HG03354 (cell line): Measurements from ENCODE around the gene OAS3.
A peak's percentile ranks its signal among the peaks of the same experiment; 100 is the strongest.
"Not testable (repeated sequence)": the region's sequence is repeated elsewhere in the genome, so short reads cannot be mapped to it uniquely, and the experiment has no call there.

ENCODE experiments used
- ATAC-seq: cut with Tn5 transposase; IDR thresholded peaks from one replicate; pipeline ENCODE4 v1.9.1; 2021; ENCODE audit warnings: mild to moderate bottlenecking; ENCODE audit not compliant: unreplicated experiment, poor library complexity, severe bottlenecking

The OAS3 gene

DNA sequence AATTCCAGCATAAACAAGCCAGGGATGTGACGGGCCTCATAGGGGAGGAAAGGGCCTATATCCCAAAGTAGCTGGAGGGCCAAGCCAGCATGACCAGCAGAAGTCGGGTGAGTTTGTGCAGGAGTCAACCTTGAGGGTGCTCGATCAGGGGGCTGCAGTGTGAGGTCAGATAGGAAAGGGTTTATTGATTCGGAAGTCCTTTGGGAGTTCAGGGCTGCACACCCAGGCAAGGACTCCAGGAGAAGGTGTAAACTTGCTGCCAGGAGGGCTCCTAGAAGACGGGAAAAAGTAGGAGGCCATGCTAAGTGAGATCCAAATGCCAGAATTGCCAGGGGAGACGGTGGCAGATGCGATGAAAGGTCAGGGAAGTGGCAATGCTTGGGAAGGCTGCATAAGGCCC lies 36.6 kb downstream of the OAS3 start:
- ATAC-seq, result no peak

DNA sequence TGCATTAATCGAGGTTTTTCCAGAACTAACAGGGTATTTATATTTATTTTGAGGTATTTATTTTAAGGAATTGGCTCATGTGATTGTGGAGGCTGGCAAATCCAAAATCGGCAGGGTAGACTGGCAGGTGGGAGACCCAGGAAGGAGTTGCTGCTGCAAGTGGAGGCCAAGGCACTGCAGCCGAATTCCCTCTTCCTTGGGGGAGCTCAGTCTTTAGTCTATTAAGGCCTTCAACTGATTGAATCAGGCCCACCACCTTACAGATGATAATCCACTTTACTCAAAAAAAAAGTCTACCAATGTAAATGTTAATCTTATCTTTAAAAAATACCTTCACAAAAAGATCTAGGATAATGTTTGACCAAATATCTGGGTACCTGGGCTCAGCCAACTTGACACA lies 38.9 kb downstream of the OAS3 start:
- ATAC-seq, result no peak

DNA sequence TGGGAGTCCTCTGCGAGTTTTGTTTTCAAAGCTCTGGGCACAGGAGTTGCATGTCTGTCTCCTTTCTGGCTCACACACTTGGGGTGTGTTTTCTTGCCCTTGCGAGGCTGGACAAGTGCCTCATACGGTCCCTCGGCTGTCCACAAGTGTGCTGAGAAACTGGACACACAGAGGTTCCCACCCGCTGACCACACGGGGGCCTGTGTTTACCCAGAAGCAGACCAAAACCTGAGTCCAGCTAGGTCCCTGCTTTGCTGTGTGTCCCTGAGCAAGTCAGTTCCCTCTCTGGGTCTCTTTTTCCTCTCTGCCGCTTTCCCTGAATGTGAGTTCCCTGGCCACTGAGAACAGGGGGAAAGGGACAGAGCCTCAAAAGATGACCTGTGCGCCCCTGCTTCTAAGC lies 39.4 kb downstream of the OAS3 start:
- no peak for ATAC-seq

DNA sequence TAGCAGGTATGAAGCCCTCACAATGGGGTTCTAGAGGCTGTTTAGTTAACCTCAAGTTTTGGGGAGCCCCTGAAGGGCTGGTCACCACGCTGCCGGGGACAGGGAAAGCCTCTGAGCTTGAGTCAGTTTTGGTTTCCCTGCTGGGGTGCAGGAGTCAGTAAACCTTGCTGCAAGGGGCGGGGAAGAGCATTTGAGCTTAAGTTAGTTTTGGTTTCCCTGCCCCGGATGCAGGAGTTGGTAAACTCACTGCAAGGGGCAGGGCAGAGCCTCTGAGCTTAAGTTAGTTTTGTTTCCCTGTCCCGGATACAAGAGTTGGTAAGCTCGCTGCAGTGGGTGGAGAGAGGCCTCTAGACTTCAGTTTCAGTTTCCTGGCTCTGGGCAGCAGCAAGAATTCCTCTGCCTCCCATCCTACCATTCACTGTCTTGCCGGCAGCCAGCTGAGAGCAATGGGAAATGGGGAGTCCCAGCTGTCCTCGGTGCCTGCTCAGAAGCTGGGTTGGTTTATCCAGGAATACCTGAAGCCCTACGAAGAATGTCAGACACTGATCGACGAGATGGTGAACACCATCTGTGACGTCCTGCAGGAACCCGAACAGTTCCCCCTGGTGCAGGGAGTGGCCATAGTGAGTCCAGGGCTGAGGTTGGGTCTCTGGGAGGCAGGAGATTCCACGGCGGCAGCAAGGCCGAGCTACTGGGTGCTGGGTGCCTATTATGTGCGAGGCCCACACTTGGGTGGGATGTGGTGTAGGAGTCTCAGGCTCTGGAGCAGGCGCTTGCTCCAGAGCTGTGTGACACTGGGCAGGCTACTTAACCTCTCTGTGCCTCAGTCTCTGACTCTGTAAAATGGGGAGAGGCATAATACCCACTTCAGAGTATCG lies 40.1 kb downstream of the OAS3 start, which contains the start of gene OAS2:
OAS2 (plus strand) TSS at position 357 of the 878 bp plus-strand sequence; CDS start at position 447, 90 bp downstream.
- peak; percentile 91 for ATAC-seq

DNA sequence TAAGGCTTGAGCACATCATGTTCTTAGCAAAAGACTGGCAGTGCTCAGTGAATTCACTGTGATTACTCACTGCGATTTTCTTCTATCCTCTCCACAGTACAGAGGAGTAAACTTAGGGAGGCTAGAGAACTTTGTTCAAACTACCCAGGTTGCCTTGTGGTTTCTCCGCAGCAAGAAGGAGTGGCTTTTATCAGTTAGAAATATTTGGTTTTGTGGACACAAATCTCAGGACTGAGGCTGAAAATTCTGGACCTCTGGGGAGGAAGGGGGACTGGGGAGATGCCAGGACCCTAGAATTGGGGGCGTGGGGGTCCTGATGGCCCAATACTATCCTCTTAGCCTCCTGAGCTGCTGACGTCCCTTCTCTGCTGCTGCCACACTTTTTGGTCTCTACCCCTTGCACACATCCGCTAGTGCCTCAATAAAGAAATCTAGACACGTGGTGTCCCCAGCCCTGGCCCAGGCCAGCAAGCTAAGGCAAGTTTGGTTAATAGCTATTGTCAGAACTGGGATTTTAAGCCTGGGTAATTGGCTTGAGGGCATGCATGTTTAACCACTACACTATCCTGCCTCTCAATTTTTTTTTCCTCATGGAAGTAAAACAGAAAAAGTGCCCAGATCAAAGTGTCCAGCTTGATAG lies 40.9 kb downstream of the OAS3 start:
- no peak for ATAC-seq

DNA sequence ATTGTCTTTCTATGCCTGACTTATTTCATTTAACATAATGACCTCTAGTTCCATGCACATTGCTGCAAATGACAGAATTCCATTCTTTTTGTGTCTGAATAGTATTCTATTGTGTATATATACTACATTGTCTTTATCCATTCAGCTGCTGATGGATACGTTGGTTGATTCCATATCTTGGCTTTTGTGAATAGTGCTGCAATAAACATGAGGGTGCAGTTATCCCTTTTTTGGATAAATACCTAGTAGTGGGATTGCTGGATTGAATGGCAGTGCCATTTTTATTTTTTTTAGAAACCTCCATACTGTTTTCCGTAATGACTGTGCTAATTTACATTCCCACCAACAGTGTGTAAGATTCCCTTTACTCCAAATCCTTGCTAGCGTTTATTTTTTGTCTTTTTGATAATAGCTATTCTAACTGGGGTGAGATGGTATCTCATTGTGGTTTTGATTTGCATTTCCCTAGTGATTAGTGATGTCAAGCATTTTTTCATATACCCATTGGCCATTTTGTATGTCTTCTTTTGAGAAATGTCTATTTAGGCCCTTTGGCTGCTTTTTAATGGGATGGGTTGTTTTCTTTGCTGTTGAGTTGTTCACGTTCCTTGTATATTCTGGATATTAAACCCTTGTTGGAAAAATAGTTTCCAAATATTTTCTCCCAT lies 42.4 kb downstream of the OAS3 start:
- no peak for ATAC-seq

DNA sequence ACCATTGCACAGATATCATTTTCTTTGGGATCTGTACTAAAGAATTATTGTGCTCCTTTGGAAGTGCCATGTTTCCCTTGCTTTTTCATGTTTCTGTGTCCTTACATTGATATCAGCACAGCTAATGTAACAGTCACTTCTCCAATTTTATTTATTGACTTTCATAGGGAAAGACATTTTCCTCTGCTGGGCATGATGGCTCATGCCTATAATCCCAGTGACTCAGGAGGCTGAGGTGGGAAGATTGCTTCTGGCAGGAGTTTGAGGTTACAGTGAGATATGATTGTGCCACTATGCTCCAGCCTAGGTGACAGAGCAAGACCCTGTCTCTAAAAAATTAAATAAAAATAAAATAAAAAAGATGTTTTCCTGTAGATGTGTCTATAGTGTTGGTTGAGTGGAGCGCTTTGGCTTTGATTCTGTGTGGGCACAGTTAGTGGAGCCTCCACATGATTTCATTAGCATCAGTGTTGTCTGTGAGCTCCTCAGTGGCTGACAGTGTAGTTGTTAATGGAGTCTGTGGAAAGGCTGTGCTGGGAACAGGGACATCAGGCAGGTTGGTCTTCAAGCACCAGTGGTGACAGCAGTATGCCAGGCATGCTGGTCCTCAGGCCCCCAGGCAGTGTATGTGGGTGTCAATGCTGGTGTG lies 47.5 kb downstream of the OAS3 start:
- no peak for ATAC-seq

DNA sequence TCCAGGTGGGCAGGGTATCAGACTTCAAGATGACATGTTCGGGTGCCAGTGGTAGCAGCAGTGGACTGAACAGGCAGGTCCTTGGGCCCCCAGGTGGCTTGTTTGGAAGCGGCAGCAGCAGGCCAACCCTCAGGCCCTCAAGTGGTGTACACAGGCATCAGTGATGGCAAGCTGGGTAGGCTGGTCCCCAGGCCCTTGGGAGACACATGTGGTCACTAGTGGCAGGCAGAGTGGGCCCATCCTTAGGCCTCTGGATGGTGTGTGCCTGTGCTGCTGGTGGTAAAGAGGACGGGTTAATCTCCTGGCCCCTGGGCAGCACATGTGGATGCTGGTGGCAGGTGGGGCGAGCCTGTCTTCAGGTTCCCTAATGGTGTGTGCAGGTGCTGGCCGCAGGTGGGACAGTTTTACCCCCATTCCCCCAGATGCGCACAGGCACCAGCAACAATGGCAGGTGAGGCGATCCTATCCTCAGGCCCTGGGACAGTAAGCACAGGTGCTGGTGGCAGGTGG lies 48.1 kb downstream of the OAS3 start:
- no peak for ATAC-seq

DNA sequence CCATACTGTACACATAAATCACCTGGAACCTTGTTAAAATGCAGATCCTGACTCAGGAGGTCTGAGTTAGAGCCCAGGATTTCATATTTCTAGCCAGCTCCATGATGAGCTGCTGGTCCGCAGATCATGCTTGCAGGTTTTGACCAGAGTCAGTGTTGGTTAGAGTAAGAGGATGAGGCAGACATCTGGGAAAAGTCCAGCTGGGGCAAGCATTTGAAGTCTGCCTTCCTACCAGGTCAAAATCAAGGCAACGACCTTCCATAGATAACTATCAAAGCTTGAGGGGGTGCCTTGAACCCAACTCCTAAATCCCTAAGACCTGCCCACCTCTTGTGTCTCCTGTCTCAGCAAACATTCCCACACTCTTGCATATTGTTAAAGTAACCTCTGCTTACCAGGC lies 49.3 kb downstream of the OAS3 start:
- ATAC-seq, result no peak

DNA sequence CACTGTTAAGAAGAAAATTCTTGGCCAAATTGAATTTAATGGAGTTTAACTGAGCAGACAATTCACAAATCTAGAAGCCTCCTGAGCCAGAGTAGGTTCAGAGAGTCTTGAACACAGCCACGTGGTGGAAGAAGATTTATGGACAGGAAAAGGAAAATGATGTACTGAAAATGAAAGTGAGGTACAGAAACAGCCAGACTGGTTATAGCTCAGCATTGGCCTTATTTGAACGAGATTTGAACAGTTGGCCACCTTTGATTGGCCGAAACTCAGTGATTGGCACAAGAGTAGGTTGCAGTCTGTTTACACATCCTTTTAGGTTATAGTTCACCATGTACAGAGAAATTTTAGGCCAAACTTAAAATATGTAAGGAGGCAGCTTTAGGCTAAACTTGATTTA lies 50.0 kb downstream of the OAS3 start:
- ATAC-seq, result peak; percentile 57

DNA sequence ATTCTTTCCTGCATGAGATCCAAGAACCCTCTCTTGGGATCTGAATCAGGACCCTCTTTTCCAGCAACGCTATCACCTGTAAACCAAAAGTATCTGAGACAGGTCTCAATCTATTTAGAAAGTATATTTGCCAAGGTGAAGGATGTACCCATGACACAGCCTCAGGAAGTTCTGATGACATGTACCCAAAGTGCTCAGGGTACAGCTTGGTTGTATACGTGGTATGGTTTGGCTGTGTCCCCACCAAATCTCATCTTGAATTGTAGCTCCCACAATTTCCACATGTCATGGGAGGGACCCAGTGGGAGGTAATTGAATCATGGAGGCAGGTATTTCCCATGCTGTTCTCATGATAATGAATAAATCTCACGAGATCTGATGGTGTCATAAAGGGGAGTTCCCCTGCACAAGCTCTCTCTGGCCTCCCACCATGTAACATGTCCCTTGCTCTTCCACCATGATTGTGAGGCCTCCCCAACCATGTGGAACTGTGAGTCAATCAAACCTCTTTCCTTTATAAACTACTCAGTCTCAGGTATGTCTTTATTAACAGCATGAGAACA lies 50.6 kb downstream of the OAS3 start:
- ATAC-seq, result not testable (repeated sequence)

DNA sequence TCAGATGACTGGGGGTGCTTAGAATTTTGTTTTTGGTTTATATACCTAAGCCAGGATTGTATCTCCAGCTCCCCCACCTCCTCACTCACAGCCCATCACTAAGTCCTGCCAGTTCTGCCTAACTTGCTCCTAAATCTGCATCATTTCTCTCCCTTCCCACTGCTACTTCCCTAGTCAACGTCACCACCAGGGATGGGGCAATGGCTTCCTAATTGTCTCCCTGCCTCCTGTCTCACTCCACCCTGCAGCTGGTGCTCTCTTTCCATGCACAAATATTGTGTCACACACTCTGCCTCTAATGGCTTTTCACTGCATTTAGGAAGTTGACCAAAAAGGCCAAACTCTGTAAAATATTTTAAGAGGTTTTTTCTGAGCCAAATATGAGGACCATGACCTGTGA lies 51.5 kb downstream of the OAS3 start:
- no peak for ATAC-seq

DNA sequence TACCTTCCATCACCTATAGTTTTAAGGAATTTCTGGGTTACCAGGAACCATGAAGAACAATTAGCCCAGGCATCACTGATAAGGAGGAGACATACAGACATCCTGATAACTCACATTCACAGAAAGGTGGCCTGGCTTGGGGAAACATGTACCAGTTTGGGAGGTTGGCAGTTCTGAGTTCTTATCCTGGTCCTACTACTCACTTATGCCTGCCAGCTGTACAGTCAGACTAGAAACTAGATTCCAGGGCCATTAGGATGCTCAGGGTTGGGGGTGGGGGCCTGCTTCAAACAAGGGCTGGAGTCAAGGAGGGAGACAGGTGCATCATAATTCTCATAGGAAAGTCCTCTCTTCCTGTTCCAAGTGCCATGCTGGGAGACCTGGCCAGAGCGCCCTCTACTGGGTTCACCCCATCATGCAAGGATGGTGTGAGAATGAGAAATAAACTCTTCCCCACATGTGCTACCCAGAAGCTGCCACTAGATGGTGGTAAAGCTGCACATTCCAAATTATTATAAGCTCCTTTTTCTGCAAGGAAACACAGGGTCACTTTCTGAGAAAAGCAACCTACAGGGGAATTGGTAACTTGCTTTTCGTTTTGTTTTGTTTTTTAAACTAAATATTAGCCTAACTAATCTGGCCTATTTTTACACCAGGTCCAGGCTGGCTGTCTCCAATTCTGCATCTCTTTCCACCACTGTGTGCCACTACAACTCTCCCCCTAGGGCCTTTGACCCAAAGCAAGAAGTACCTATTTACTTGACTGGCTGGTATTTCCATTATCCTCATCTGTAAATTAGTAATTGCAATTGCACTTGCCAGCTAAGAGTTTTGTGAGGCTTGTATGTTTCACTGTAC lies 54.5 kb downstream of the OAS3 start:
- ATAC-seq, result no peak

DNA sequence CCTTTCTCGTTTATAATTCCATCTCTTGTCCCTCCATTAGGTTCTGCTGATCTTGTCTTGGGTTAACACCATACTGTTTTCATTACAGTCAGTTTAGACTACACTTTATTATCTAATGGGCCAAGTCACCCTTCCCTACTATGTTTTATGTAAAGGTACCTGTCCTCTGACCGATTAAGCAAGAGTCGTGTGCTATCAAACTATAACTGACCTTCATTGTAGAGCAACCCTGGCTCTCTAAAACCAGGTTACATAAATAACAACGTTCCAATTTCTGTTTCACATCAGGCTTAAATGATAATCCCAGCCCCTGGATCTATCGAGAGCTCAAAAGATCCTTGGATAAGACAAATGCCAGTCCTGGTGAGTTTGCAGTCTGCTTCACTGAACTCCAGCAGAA lies 56.7 kb downstream of the OAS3 start:
- no peak for ATAC-seq

DNA sequence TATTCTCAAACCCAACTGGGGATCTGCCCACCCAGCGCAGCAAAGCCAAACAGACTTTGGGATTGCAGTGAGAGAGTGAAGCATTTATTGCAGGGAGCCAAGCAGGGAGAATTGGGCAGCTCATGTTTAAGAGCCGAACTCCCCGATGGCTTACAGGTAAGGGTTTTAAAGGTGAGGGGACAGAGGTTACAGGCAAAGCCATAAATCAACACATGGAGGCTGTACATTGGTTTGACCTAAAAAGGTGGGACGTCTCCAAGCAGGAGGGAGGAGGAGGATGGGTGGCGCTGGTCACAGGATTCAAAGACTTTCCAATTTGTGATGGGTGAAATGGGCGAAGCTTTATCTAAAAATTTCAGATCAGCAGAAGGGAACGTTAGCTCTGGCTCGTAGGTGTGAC lies 58.2 kb downstream of the OAS3 start:
- no peak for ATAC-seq

DNA sequence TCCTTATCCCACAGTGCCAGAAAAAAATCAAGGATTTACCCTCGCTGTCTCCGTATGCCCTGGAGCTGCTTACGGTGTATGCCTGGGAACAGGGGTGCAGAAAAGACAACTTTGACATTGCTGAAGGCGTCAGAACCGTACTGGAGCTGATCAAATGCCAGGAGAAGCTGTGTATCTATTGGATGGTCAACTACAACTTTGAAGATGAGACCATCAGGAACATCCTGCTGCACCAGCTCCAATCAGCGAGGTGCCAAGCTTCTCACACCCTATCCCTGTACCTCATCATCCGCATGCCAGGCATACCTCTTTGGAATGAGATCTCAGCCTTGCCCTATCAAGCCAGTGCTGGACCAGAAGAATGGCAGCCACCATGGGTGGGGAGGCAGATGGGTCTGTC lies 59.2 kb downstream of the OAS3 start:
- ATAC-seq, result no peak

DNA sequence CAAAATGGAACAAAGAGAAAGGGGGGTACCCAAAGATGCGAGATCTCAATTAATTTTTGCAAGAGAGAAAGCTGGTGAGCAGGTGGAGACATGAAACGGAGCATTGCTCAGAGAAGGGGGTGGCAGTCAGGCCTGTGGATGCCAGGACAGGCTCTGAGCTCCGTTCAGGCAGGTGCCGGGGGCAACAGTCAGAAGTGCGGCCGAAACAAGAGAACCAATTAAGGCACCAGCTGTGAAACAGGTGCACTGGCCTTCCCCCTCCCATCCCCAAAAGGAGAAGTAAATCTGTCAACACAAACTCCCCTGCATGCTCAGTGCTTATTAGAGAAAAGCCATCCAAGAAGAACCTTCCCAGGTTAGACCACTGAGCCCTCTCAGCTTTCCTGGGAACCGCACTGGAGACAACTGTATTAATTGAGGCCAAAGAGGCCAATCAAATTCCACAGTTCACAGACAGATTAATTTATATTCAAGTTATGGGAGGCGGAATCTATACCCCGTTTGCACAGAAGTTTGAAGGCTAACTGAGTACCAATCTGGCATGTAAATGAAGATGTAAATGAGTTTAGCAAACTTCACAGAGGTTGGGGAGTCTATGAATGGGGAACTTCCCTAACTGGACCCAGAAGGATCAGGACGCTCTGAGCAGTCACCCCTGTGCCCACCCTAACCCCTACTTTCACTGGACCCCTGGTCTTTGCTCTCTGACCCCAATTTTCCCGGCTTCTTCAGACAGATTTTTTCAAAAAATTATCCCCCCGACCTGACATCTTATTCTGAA lies 60.9 kb downstream of the OAS3 start:
- ATAC-seq, result peak; percentile 98

DNA sequence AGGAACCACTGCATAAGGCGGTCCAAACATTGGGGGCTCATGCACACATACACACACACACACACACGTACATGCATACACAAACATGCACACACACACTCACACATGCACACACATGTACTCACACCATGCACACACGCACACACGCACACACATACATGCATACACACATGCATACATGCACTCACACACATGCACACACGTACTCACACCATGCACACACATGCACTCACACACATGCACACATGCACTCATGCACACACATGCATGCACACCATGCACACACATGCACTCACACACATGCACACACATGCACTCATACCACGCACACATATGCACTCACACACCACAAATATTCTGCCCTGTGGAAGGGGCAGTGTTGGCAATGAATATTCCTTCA lies 62.2 kb downstream of the OAS3 start:
- ATAC-seq, result no peak
